ENCODE data around the gene MSTO1.
"Not testable (repeated sequence)": the region's sequence is repeated elsewhere in the genome, so short reads cannot be mapped to it uniquely, and the experiment has no call there.

The MSTO1 gene

DNA sequence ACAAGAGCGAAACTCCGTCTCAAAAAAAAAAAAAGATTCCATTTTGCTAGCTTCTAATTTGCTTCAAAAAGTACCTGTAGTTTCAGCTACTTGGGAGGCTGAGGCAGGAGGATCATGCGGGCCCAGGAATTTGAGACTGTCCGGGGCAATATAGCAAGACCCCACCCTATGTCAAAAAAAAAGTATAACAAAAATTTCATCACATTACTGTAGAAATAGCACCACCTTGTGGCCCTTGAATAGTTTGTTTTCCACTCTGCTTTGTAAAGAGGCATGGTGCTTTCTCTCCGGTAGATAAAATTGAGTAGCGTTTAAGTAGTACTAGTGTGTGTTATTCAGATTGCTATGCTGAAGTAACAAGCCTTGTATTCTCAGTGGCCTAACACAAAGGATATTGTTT is 18.2 kb upstream of the MSTO1 start:
- TF ChIP-seq, protein P1, sequence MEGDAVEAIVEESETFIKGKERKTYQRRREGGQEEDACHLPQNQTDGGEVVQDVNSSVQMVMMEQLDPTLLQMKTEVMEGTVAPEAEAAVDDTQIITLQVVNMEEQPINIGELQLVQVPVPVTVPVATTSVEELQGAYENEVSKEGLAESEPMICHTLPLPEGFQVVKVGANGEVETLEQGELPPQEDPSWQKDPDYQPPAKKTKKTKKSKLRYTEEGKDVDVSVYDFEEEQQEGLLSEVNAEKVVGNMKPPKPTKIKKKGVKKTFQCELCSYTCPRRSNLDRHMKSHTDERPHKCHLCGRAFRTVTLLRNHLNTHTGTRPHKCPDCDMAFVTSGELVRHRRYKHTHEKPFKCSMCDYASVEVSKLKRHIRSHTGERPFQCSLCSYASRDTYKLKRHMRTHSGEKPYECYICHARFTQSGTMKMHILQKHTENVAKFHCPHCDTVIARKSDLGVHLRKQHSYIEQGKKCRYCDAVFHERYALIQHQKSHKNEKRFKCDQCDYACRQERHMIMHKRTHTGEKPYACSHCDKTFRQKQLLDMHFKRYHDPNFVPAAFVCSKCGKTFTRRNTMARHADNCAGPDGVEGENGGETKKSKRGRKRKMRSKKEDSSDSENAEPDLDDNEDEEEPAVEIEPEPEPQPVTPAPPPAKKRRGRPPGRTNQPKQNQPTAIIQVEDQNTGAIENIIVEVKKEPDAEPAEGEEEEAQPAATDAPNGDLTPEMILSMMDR (IDR thresholded peaks at IDR 0.05; ENCODE audit: insufficient read depth, missing control alignments), result peak; percentile 72
- FAIRE-seq, result peak; percentile 75

DNA sequence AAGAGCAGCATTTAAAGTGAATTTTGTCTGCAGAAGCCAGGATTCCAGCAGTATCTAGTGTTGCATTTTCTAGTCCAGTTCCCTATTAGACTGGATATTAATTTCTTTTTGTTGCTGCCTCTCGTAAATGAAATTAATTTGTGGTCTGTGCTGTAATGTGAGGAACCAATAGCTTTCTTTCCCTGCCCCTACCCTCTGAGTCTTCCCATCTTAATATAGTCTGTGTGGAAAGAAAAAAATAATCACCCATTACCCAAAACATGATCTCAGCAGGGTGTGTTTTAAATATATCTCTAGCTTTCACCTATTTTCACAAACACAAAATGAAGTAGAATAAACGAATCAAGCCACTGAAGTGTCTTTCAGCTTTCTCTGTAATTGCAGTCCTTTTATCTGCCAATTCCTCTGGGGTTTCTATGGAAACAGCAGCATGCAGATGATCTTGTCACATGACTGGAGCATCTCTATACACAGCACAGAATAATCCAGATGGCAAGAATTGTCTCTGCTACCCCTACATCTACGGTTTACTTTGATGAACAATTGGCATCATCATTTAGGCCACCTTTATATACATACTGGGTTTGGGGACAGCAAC is 14.0 kb upstream of the MSTO1 start:
- not testable (repeated sequence) for DNase-seq (ENCODE audit: insufficient read length, low spot score)
- FAIRE-seq, result peak; percentile 53

More for the DNA sequence above, 18.2 kb upstream of the MSTO1 start:
- peak; percentile 41 for DNase-seq (ENCODE audit: insufficient read length, low spot score)

DNA sequence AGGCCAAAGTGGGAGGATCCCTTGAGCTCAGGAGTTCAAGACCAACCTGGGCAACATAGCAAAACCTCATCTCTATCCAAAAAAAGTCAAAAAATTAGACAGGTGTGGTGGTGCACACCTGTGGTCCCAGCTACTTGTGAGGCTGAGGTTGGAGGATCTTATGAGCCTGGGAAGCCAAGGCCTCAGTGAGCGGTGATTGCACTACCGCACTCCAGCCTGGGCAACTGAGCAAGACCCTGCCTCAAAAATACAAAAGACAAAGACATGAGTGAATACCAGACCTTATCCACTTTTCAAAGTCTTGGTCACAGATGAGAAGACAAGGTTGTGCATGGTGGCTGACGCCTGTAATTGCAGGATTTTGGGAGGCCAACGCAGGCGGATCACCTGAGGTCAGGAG is 13.2 kb upstream of the MSTO1 start:
- TF ChIP-seq, protein P1 (IDR thresholded peaks at IDR 0.05; ENCODE audit: insufficient read depth, missing control alignments), result no peak
- FAIRE-seq (no peak), DNase-seq (ENCODE audit: insufficient read length, low spot score) (no peak)

DNA sequence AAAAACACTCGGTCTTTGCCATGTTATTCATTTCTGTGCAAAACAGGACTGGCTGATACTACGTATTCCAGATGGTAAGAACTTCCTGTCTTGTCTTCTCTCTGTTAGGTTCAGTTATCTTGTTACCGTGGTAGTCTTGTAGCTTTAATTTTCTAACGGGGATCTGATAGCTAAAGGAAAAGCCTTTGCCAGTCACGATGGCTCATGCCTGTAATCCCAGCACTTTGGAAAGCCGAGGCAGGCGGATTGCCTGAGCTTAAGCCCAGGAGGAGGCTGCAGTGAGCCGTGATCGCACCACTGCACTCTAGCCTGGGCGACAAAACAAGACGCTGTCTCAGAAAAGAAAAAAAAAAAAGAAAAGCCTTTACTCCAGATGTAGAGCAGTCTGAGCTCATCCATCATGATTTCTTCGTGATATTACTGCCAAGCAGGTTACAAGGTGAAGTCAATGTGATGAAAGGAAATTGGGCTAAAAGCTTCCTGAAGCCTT is 11.1 kb upstream of the MSTO1 start:
- DNase-seq (ENCODE audit: insufficient read length, low spot score), result peak; percentile 31
- FAIRE-seq, result peak; percentile 85
- TF ChIP-seq, protein P1 (IDR thresholded peaks at IDR 0.05; ENCODE audit: insufficient read depth, missing control alignments), result peak; percentile 39

DNA sequence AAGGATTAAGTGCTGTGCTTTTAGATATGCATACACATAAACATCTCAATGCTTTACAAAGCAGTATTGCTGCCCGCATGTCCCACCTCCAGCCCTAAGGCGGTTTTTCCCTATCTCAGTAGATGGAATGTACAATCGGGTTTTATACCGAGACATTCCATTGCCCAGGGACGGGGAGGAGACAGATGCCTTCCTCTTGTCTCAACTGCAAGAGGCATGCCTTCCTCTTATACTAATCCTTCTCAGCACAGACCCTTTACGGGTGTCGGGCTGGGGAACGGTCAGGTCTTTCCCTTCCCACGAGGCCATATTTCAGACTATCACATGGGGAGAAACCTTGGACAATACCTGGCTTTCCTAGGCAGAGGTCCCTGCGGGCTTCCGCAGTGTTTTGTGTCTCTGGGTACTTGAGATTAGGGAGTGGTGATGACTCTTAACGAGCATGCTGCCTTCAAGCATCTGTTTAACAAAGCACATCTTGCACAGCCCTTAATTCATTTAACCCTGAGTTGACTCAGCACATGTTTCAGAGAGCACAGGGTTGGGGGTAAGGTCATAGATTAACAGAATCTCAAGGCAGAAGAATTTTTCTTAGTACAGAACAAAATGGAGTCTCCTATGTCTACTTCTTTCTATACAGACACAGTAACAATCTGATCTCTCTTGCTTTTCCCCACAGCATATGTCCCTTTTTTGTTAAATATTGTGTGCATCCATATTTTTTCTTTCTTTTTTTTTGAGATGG is 10.0 kb upstream of the MSTO1 start:
- DNase-seq (ENCODE audit: insufficient read length, low spot score); FAIRE-seq: not testable (repeated sequence)

DNA sequence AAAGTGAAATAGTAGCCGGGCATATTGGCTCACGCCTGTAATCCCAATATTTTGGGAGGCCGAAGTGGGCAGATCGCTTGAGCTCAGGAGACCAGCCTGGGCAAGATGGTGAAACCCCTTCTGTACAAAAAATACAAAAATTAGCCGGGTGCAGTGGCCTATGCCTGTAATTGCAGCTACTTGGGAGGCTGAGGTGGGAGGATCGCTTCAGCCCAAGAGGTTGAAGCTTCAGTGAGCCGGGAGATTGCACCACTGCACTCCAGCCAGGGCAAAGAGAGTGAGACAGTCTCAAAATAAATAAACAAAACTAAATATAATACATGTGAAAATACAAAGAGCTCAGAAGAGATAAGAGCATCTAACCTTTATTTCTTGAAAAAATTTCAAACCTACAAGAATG is 2.3 kb upstream of the MSTO1 start:
- DNase-seq (ENCODE audit: insufficient read length, low spot score) (no peak), FAIRE-seq (no peak)
- TF ChIP-seq, protein P1 (IDR thresholded peaks at IDR 0.05; ENCODE audit: insufficient read depth, missing control alignments), result no peak

DNA sequence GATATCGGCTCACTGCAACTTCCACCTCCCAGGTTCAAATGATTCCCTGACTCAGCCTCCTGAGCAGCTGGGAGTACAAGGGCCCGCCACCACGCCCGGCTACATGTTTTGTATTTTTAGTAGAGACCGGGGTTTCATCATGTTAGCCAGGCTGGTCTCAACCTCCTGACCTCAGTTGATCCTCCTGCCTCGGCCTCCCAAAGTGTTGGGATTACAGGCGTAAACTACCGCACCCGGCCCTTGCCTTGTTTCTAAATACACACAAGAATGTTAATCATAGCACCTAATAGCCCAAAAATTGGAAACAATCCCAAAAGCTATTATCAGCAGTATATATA is 1.2 kb upstream of the MSTO1 start:
- no peak for DNase-seq (ENCODE audit: insufficient read length, low spot score)
- FAIRE-seq, result no peak
- TF ChIP-seq, protein P1 (IDR thresholded peaks at IDR 0.05; ENCODE audit: insufficient read depth, missing control alignments), result no peak

DNA sequence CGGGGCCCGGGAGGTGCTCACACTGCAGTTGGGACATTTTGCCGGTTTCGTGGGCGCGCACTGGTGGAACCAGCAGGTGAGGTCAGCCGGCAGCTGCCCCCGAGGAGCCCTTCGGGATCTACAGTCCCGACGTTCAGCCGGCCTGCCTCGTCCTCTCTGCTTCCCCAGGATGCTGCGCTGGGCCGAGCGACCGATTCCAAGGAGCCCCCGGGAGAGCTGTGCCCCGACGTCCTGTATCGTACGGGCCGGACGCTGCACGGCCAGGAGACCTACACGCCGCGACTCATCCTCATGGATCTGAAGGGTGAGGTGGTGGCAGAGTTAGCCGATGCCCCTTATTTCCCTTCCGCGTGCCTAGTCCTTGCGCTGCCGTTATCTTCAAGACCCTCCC is 234 bp downstream of the MSTO1 start:
- not testable (repeated sequence) for FAIRE-seq

DNA sequence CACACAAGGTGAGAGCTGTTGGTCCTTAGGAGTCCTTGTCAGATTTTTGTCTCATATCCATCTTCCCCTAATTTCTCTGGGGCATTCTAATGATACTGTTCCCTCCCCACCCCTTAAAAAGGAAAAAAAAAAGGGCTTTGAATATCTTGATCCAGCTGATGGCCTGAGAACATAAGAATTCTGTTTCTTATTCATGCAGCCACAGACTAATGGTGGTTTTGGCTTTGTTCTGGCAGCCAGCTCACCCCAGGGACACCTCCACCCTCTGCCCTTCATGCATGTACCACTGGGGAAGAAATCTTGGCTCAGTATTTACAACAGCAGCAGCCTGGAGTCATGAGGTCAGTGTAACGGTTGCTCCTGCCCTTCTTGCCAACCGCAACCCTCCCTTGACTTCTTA is 3.2 kb downstream of the MSTO1 start:
- FAIRE-seq, result not testable (repeated sequence)

More for the DNA sequence above, 234 bp downstream of the MSTO1 start:
- DNase-seq (ENCODE audit: insufficient read length, low spot score), result not testable (repeated sequence)

More for the DNA sequence above, 3.2 kb downstream of the MSTO1 start:
- DNase-seq (ENCODE audit: insufficient read length, low spot score), result not testable (repeated sequence)

All from D721Med (cell line).